ENCODE data around the gene CEACAM19. TPM values are rescaled to one million over a fixed set of nuclear protein-coding genes. Genes with fewer than 3 reads are reported as not detected.
A peak's percentile ranks its signal among the peaks of the same experiment; 100 is the strongest.

CEACAM19 gene
- total RNA-seq, 4 donors from 2014 or later: 0.82 to 5.2 (median 3.5) TPM

GRCh38 chr19:44687888-44688287, 16.6 kb downstream of the CEACAM19 start:
- H3K4me1 ChIP-seq: peaks cover 0 to 30% (median 6%) of the 10 kb centered on the region in 3 donors
- H3K27ac ChIP-seq: no peak overlapping the region
- H3K36me3 ChIP-seq: peaks cover 0 to 12% of the 10 kb centered on the region in 2 donors
- no peak for ATAC-seq
- H3K9me3 ChIP-seq: no peaks in the 10 kb centered on the region
- no peak overlapping the region for H3K4me3 ChIP-seq
- TF ChIP-seq EP300 (IDR thresholded peaks at IDR 0.05) (no peak), POLR2AphosphoS5 (IDR thresholded peaks at IDR 0.05) (no peak), CTCF (IDR thresholded peaks at IDR 0.05) (no peak), POLR2A (IDR thresholded peaks at IDR 0.05) (no peak)
- peaks cover 4% of the 10 kb centered on the region for H3K27me3 ChIP-seq
- WGBS, 2 donors (ENCODE audit: low coverage in 1 of 2): 83 to 86% methylated on average over 7 of the region's 7 CpGs

GRCh38 chr19:44689290-44690130, 18.2 kb downstream of the CEACAM19 start:
- TF ChIP-seq CTCF (IDR thresholded peaks at IDR 0.05): peak in 3 of 4 experiments; percentile 83 to 94 (median 86)
- no peak for TF ChIP-seq POLR2AphosphoS5 (IDR thresholded peaks at IDR 0.05)
- WGBS, 2 donors (ENCODE audit: low coverage in 1 of 2): 45 to 60% methylated on average over 5 to 7 of the region's 11 CpGs
- peak; percentile 56 for ATAC-seq
- Histone ChIP-seq H3K4me1 (peaks cover 0 to 28% (median 6%) of the 10 kb centered on the region in 3 donors), H3K4me3 (no peak overlapping the region), H3K9me3 (no peaks in the 10 kb centered on the region), H3K36me3 (no peaks in the 10 kb centered on the region), H3K27me3 (peaks cover 4% of the 10 kb centered on the region), H3K27ac (no peak overlapping the region)

GRCh38 chr19:44690131-44690440, 18.8 kb downstream of the CEACAM19 start:
- H3K4me3 ChIP-seq: no peak overlapping the region
- H3K4me1 ChIP-seq: peaks cover 0 to 22% (median 6%) of the 10 kb centered on the region in 3 donors
- no peaks in the 10 kb centered on the region for H3K9me3 ChIP-seq
- no peak overlapping the region for H3K27ac ChIP-seq
- no peak for ATAC-seq
- WGBS, 2 donors (ENCODE audit: low coverage in 1 of 2): 88 to 90% methylated on average over 2 to 3 of the region's 3 CpGs
- peaks cover 4% of the 10 kb centered on the region for H3K27me3 ChIP-seq
- H3K36me3 ChIP-seq: no peaks in the 10 kb centered on the region
- TF ChIP-seq EP300 (IDR thresholded peaks at IDR 0.05) (no peak), POLR2AphosphoS5 (IDR thresholded peaks at IDR 0.05) (no peak), POLR2A (IDR thresholded peaks at IDR 0.05) (no peak), CTCF (IDR thresholded peaks at IDR 0.05) (no peak)

GRCh38 chr19:44692379-44692721, 21.1 kb downstream of the CEACAM19 start:
- Histone ChIP-seq H3K27me3 (peaks cover 13% of the 10 kb centered on the region), H3K4me3 (no peak overlapping the region), H3K36me3 (no peaks in the 10 kb centered on the region), H3K9me3 (no peaks in the 10 kb centered on the region), H3K4me1 (peaks cover 0 to 19% (median 6%) of the 10 kb centered on the region in 3 donors), H3K27ac (peak overlapping the region in 2 of 4 donors; percentile 18 to 64)
- 30 to 55% methylated on average over 2 of the region's 5 CpGs for WGBS, 2 donors (ENCODE audit: low coverage in 1 of 2)
- ATAC-seq: no peak
- no peak for TF ChIP-seq CTCF (IDR thresholded peaks at IDR 0.05)
- no peak for TF ChIP-seq POLR2AphosphoS5 (IDR thresholded peaks at IDR 0.05)
- TF ChIP-seq EP300 (IDR thresholded peaks at IDR 0.05): no peak
- no peak for TF ChIP-seq POLR2A (IDR thresholded peaks at IDR 0.05)

GRCh38 chr19:44694184-44694579, 22.9 kb downstream of the CEACAM19 start:
- ATAC-seq: no peak
- Histone ChIP-seq H3K4me1 (peaks cover 0 to 15% (median 3%) of the 10 kb centered on the region in 3 donors), H3K27me3 (peaks cover 21% of the 10 kb centered on the region), H3K36me3 (no peaks in the 10 kb centered on the region), H3K9me3 (no peaks in the 10 kb centered on the region), H3K4me3 (no peak overlapping the region), H3K27ac (no peak overlapping the region)
- WGBS, 2 donors (ENCODE audit: low coverage in 1 of 2): 79 to 87% methylated on average over 2 of the region's 2 CpGs
- TF ChIP-seq CTCF (IDR thresholded peaks at IDR 0.05): no peak
- no peak for TF ChIP-seq POLR2A (IDR thresholded peaks at IDR 0.05)
- TF ChIP-seq EP300 (IDR thresholded peaks at IDR 0.05): no peak

Data from gastroesophageal sphincter (tissue), 4 donors.